ENCODE data around the gene HTR3D. TPM values are rescaled to one million over a fixed set of nuclear protein-coding genes. Genes with fewer than 3 reads are reported as not detected.
"Not testable (repeated sequence)": the region's sequence is repeated elsewhere in the genome, so short reads cannot be mapped to it uniquely, and the experiment has no call there.

Gene HTR3D
- total RNA-seq, 1 donor from 2014 or later: not detected

- Mint-ChIP-seq H3K27me3 (ENCODE audit: insufficient read depth) (peaks cover 20% of the 10 kb centered on the region), H3K4me3 (no peak overlapping the region), H3K36me3 (ENCODE audit: low read depth) (no peaks in the 10 kb centered on the region), H3K9me3 (no peaks in the 10 kb centered on the region), H3K4me1 (ENCODE audit: low read depth) (peaks cover 13% of the 10 kb centered on the region), H3K27ac (no peak overlapping the region)
- no peak for DNase-seq (ENCODE audit: low spot score)
- intact Hi-C loops (cut with micrococcal nuclease): no loop called here
Observed at GRCh38 chr3:184022323-184022722, 9.2 kb upstream of the HTR3D start.

- DNase-seq (ENCODE audit: low spot score); H3K4me3 Mint-ChIP-seq; H3K4me1 Mint-ChIP-seq (ENCODE audit: low read depth); H3K36me3 Mint-ChIP-seq (ENCODE audit: low read depth); intact Hi-C loops (cut with micrococcal nuclease); H3K27ac Mint-ChIP-seq; H3K9me3 Mint-ChIP-seq; H3K27me3 Mint-ChIP-seq (ENCODE audit: insufficient read depth): not testable (repeated sequence)
Observed at GRCh38 chr3:184025256-184025655, 6.3 kb upstream of the HTR3D start.

GRCh38 chr3:184028275-184028890 is 3.2 kb upstream of the HTR3D start:
- H3K27me3 Mint-ChIP-seq (ENCODE audit: insufficient read depth); H3K9me3 Mint-ChIP-seq; H3K27ac Mint-ChIP-seq; H3K36me3 Mint-ChIP-seq (ENCODE audit: low read depth); H3K4me1 Mint-ChIP-seq (ENCODE audit: low read depth); H3K4me3 Mint-ChIP-seq; DNase-seq (ENCODE audit: low spot score); intact Hi-C loops (cut with micrococcal nuclease): not testable (repeated sequence)

- H3K27ac Mint-ChIP-seq: no peak overlapping the region
- H3K4me3 Mint-ChIP-seq: no peak overlapping the region
- no peaks in the 10 kb centered on the region for H3K9me3 Mint-ChIP-seq
- no peaks in the 10 kb centered on the region for H3K4me1 Mint-ChIP-seq (ENCODE audit: low read depth)
- no peak for DNase-seq (ENCODE audit: low spot score)
- peaks cover 5% of the 10 kb centered on the region for H3K27me3 Mint-ChIP-seq (ENCODE audit: insufficient read depth)
- H3K36me3 Mint-ChIP-seq (ENCODE audit: low read depth): no peaks in the 10 kb centered on the region
- intact Hi-C loops (cut with micrococcal nuclease): no loop called here
Observed at GRCh38 chr3:184029443-184029842, 2.1 kb upstream of the HTR3D start.

- Mint-ChIP-seq H3K9me3 (no peaks in the 10 kb centered on the region), H3K36me3 (ENCODE audit: low read depth) (no peaks in the 10 kb centered on the region), H3K27me3 (ENCODE audit: insufficient read depth) (peaks cover 5% of the 10 kb centered on the region), H3K4me1 (ENCODE audit: low read depth) (no peaks in the 10 kb centered on the region), H3K4me3 (no peak overlapping the region), H3K27ac (no peak overlapping the region)
- DNase-seq (ENCODE audit: low spot score): no peak
- intact Hi-C loops (cut with micrococcal nuclease): no loop called here
Observed at GRCh38 chr3:184030536-184030935, 1.0 kb upstream of the HTR3D start.

- no peak overlapping the region for H3K27ac Mint-ChIP-seq
- H3K27me3 Mint-ChIP-seq (ENCODE audit: insufficient read depth): peaks cover 3% of the 10 kb centered on the region
- H3K4me3 Mint-ChIP-seq: no peak overlapping the region
- no peaks in the 10 kb centered on the region for H3K9me3 Mint-ChIP-seq
- no peaks in the 10 kb centered on the region for H3K4me1 Mint-ChIP-seq (ENCODE audit: low read depth)
- no peaks in the 10 kb centered on the region for H3K36me3 Mint-ChIP-seq (ENCODE audit: low read depth)
- DNase-seq (ENCODE audit: low spot score): no peak
- intact Hi-C loops (cut with micrococcal nuclease): no loop called here
Observed at GRCh38 chr3:184037816-184038215, 6.3 kb downstream of the HTR3D start.

GRCh38 chr3:184038307-184038706 is 6.8 kb downstream of the HTR3D start:
- H3K4me1 Mint-ChIP-seq (ENCODE audit: low read depth); H3K4me3 Mint-ChIP-seq; H3K36me3 Mint-ChIP-seq (ENCODE audit: low read depth); intact Hi-C loops (cut with micrococcal nuclease); H3K27me3 Mint-ChIP-seq (ENCODE audit: insufficient read depth); H3K27ac Mint-ChIP-seq; H3K9me3 Mint-ChIP-seq; DNase-seq (ENCODE audit: low spot score): not testable (repeated sequence)

- Mint-ChIP-seq H3K4me3 (no peak overlapping the region), H3K27ac (no peak overlapping the region), H3K9me3 (no peaks in the 10 kb centered on the region), H3K27me3 (ENCODE audit: insufficient read depth) (peaks cover 3% of the 10 kb centered on the region), H3K4me1 (ENCODE audit: low read depth) (no peaks in the 10 kb centered on the region), H3K36me3 (ENCODE audit: low read depth) (no peaks in the 10 kb centered on the region)
- DNase-seq (ENCODE audit: low spot score): no peak
- intact Hi-C loops (cut with micrococcal nuclease): no loop called here
Observed at GRCh38 chr3:184039414-184039813, 7.9 kb downstream of the HTR3D start.

GRCh38 chr3:184040010-184040409 is 8.5 kb downstream of the HTR3D start:
- H3K4me3 Mint-ChIP-seq: no peak overlapping the region
- H3K27ac Mint-ChIP-seq: no peak overlapping the region
- no peaks in the 10 kb centered on the region for H3K9me3 Mint-ChIP-seq
- no peaks in the 10 kb centered on the region for H3K36me3 Mint-ChIP-seq (ENCODE audit: low read depth)
- intact Hi-C loops (cut with micrococcal nuclease): no loop called here
- no peak for DNase-seq (ENCODE audit: low spot score)
- H3K4me1 Mint-ChIP-seq (ENCODE audit: low read depth): no peaks in the 10 kb centered on the region
- H3K27me3 Mint-ChIP-seq (ENCODE audit: insufficient read depth): peaks cover 4% of the 10 kb centered on the region

GRCh38 chr3:184042617-184043016 is 11.1 kb downstream of the HTR3D start:
- DNase-seq (ENCODE audit: low spot score): no peak
- H3K36me3 Mint-ChIP-seq (ENCODE audit: low read depth): no peaks in the 10 kb centered on the region
- H3K4me1 Mint-ChIP-seq (ENCODE audit: low read depth): no peaks in the 10 kb centered on the region
- no peak overlapping the region for H3K27ac Mint-ChIP-seq
- intact Hi-C loops (cut with micrococcal nuclease): no loop called here
- peaks cover 4% of the 10 kb centered on the region for H3K27me3 Mint-ChIP-seq (ENCODE audit: insufficient read depth)
- H3K9me3 Mint-ChIP-seq: no peaks in the 10 kb centered on the region
- H3K4me3 Mint-ChIP-seq: no peak overlapping the region

- Mint-ChIP-seq H3K4me3 (no peak overlapping the region), H3K4me1 (ENCODE audit: low read depth) (no peaks in the 10 kb centered on the region), H3K36me3 (ENCODE audit: low read depth) (no peaks in the 10 kb centered on the region), H3K27ac (no peak overlapping the region), H3K9me3 (no peaks in the 10 kb centered on the region), H3K27me3 (ENCODE audit: insufficient read depth) (peaks cover 4% of the 10 kb centered on the region)
- intact Hi-C loops (cut with micrococcal nuclease): no loop called here
- no peak for DNase-seq (ENCODE audit: low spot score)
Observed at GRCh38 chr3:184045995-184046394, 14.5 kb downstream of the HTR3D start.

- Mint-ChIP-seq H3K9me3 (no peaks in the 10 kb centered on the region), H3K27ac (no peak overlapping the region), H3K36me3 (ENCODE audit: low read depth) (no peaks in the 10 kb centered on the region), H3K4me1 (ENCODE audit: low read depth) (no peaks in the 10 kb centered on the region), H3K27me3 (ENCODE audit: insufficient read depth) (peaks cover 6% of the 10 kb centered on the region), H3K4me3 (no peak overlapping the region)
- no peak for DNase-seq (ENCODE audit: low spot score)
- intact Hi-C loops (cut with micrococcal nuclease): no loop called here
Observed at GRCh38 chr3:184050217-184050847, 18.8 kb downstream of the HTR3D start.

- intact Hi-C loops (cut with micrococcal nuclease): no loop called here
- Mint-ChIP-seq H3K4me1 (ENCODE audit: low read depth) (no peaks in the 10 kb centered on the region), H3K4me3 (no peak within 1 kb of the TSS), H3K27ac (no peak within 1 kb of the TSS), H3K9me3 (no peaks in the 10 kb centered on the region), H3K27me3 (ENCODE audit: insufficient read depth) (peaks cover 6% of the 10 kb centered on the region), H3K36me3 (ENCODE audit: low read depth) (no peaks in the 10 kb centered on the region)
- no peak for DNase-seq (ENCODE audit: low spot score)
Observed at GRCh38 chr3:184052767-184053166, 21.2 kb downstream of the HTR3D start, which contains the start of gene HTR3C. TSS of gene HTR3C (plus strand) at chr3:184053047. CDS start at chr3:184053081, 34 bp downstream.

- Mint-ChIP-seq H3K9me3 (no peaks in the 10 kb centered on the region), H3K4me1 (ENCODE audit: low read depth) (no peaks in the 10 kb centered on the region), H3K27ac (no peak overlapping the region), H3K27me3 (ENCODE audit: insufficient read depth) (peaks cover 2% of the 10 kb centered on the region), H3K4me3 (no peak overlapping the region), H3K36me3 (ENCODE audit: low read depth) (no peaks in the 10 kb centered on the region)
- DNase-seq (ENCODE audit: low spot score): no peak
- intact Hi-C loops (cut with micrococcal nuclease): no loop called here
Observed at GRCh38 chr3:184058029-184058428, 26.5 kb downstream of the HTR3D start.

All from activated T-helper 1 cell treated with anti-CD3 and anti-CD28 coated beads, Interleukin-12 subunit alpha, Interleukin-12 subunit beta, Interleukin-2, Interleukin-4 antibody, amounts not matched to agents 30 ng/mL and 10 ng/mL and 1 ng/mL, durations not matched to agents 14 hours and 24 hours and 36 hours (primary cell).